ENCODE data around the gene FRAS1.

GRCh38 chr4:78024085-78024484 is 33.0 kb upstream of the FRAS1 start:
- TF ChIP-seq CTCF (conservative IDR thresholded peaks at IDR 0.05) (no peak), EZH2 (IDR thresholded peaks at IDR 0.05; ENCODE audit: low read depth) (no peak)
